Stimulated activated CD4-positive, alpha-beta T cell treated with anti-CD3 and anti-CD28 coated beads, Interleukin-12 subunit alpha, Interleukin-12 subunit beta, amount 100 ng/mL, for 4 hours (primary cell): Measurements from ENCODE around the gene VAPB.

Source experiments
- DNase-seq: peaks from one replicate; pipeline ENCODE4 v3.0.0-alpha.2; 2020

VAPB gene

DNA sequence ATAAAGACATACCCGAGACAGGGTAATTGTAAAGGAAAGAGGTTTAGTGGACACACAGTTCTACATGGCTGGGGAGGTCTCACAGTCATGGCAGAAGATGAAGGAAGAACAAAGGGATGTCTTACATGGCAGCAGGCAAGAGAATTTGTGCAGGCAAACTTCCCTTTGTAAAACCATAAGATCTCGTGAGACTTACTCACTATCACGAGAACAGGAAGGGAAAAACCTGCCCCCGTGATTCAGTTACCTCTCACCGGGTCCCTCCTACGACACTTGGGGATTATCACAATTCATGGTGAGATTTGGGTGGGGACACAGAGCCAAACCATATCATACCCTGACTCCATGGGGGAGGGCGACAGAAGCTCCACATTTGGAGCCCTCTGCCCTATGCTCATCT, 7.4 kb upstream of the VAPB start:
- DNase-seq: no peak

DNA sequence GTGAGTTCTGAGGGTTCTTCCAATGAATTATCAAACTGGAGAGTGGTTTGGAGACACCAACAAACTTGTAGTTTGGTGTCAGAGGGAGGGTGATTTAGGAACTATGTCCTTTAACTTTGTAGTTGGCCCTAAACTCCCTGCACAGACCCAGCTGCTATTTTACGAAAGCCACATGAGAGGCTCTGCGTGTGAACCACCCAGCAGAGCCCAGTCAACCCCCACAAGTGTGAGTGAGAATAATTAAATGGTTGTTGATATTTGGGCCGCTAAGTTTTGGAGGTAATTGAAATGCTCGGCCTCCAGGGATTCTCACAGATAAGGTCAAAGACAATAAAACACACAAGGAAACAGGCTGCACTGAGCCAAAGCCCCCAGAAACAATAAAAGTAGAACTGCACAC, 6.9 kb upstream of the VAPB start:
- no peak for DNase-seq

DNA sequence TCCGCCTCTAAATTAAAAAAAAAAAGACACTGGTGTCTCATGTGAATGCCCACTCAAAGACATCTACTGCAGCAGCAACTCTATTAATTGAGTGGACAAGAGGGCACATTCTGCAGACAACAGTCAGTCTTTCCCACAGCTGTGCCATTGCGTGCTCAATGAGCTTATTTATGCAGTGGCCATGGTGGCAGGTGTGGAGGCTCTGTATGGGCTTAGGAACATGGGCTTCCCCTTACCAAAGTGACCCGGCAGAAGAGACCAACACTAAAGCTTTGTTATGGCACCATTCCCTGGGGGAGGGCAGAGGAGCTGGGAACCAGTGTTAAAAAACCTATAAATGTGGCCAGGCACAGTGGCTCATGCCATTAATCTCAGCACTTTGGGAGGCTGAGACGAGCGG, 4.2 kb upstream of the VAPB start:
- no peak for DNase-seq

DNA sequence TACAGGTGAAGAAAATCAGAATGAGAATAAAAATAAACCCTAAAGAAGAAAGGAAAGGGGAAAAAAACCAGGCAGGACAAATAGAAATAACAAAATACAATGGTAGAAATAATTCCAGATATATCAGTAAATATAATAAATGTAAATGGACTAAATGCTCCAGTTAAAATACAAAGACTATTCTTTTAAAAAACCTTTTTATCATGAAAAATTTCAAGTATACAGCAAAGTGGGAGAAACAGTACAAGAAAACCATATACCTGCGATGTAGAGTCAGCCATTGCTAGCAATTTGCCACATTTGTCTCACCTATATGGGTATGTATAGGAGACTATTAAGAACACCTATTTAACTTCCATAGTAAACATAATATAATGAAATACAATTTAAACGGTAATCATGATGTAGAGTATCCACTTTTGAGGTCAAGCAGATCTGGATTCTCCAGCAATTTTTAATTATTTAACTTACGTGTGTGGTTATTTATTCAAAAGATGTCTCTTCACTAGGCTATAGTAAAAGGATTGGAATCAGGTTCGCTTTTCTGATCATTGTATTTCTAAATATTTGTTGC, 914 bp upstream of the VAPB start:
- no peak for DNase-seq

DNA sequence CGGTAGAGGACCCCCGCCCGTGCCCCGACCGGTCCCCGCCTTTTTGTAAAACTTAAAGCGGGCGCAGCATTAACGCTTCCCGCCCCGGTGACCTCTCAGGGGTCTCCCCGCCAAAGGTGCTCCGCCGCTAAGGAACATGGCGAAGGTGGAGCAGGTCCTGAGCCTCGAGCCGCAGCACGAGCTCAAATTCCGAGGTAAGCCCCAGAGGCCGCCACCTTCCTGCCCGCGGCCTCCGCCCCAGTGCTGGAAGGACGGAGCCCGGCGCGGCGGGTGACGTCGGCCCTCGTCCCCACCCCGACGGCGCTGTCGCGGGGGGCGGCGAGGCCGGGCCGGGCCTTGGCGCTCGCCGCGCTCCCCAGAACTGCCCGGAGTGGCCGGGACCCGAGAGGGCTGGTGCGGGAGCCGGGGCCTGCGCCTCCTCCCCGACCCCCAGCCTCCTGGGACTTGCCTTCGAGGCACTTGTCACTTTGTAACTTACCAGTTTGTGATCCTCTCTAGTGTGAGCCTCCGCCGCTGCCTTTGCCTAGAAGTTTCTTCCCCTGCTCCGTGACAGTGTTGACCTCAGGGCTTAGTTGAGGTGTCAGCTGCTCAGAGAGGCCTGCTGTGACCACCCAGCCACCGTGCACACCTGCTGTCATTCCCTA, 417 bp downstream of the VAPB start:
- DNase-seq: peak; percentile 10

DNA sequence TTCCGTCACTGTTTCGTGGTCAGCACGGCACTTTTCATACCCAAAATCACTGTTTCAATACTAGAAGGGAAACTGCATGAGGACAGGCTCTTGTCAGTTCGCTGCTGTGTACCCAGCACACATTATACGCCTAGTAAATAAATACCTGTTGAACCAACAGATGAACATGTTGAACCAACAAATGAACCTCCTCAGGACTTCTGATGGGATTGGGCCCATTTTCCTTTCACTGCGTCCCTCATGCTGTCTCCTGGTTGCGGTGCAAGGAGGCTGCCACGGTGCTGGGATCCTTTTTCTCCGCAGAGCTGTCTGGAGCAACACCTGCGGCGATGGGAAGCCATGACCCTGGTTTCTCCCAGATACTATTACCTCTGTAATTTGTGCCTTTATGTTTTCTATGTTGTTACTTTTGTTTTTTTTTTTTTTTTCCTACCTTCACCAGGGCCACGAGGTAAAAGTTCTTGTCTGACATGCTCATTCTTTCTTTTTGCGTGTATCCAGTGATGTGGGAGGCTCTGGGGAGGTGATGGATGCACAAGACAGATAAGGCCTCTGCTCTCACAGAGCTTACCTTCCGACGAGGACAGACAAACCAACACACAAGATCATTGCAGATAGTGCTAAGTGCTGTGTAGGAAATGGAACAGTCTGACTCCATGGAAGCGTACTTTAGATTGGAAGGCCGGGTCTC, 1.1 kb downstream of the VAPB start:
- DNase-seq: no peak

DNA sequence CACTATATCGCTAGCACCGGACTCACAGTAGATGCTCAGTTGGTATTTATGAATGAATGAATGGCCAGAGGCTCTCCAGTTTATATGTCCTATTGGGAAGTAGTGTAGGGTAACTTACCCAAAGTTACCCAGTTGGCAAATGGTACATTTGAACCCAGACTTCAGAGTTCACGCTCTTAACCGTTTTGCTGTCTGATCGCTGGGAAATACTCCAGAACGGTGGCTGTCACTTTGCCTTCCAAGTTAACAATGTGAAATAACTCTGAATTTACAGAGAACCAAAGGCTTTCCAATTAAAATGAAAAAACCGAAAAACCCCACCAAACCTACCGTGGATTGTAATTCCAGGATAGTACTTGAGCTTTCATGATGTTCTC, 1.6 kb downstream of the VAPB start:
- DNase-seq: no peak

DNA sequence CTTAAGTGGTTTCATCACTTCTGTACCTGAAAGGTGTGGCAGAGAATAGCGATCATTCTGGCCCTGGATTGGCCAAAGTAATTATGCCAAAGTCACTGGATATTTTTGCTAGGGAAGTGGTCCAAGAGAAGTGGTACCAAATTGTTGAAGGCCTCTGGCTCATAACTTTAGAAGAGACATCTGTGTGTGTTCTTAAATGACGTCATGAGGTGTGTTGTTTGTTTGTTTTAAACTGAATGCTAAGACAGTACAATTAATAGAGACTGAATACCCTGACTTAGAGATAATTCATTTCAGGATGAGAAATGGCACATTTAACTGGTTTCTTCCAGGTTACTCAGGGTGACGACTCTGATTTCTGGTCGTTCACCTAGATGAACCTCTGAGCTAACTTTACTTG, 3.3 kb downstream of the VAPB start:
- no peak for DNase-seq

DNA sequence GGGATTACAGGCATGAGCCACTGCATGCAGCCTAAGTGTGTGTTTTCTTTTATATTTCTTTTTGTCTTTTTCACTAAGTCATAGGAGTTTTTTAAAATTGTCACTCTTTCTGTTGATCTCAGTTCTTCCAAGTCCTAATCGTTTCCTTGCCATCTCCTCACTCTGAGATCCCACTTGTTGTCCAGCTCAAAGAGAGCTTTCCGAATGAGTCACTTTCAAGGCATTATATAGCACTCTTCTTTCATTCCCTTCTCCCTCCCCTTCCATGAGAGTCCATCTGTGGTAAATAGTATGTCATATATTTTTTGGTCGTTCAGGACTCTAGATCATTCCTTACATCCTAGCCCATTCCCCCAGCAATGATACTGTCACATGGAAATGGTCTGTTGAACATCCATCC, 4.3 kb downstream of the VAPB start:
- DNase-seq: no peak

DNA sequence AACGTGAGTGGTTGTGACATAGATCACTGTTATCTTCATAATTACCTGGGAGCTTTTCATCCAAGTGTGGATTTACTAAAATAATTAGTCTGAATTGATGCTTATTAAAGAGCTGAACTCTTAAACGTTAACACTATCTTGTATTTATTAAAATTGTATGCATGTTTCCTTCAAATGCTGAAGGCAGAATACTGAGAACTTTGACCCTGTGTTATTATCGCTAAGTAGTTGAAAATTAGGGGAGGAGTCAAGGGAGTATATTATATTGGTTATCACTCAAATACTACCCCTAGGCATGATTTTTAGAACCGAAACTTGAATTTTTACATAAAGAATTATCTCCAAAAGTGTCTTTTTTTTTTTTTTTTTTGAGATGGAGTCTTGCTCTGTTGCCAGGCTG, 5.8 kb downstream of the VAPB start:
- DNase-seq: no peak

DNA sequence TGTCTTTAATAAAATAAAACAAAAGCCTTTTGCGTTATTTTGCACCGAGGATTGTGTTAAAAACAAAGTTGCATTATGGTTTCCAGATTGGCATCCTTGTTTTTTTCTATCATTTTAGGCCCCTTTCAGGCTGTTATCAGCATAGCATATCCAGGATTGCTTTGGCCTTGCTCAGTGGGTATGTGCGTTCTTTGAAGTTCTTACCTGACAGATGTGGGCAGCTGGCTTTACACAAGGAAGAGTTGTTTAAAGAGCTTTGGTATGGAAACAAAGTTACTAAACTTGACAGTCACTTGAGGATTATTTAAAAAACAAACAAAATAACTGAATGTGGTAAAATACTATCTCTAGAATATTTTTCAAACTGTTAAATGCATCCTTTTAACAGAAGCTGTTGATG, 6.6 kb downstream of the VAPB start:
- DNase-seq: no peak

DNA sequence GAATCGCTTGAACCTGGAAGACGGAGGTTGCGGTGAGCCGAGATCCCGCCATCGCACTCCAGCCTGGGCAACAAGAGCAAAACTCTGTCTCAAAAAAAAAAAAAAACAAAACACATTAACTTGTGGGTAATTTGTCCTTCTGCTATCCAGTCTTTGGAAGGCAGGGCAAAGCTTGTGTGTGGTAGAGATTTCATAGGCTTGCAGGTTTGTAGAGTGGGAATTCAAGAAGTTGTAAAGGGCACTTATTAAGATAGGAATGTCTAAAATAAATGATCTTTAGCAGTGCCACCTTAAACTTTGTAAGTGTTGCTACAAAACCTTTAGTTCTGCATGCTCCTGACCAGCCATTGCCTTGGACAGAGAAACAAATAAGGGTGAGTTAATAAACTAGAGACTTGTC, 8.4 kb downstream of the VAPB start:
- no peak for DNase-seq

DNA sequence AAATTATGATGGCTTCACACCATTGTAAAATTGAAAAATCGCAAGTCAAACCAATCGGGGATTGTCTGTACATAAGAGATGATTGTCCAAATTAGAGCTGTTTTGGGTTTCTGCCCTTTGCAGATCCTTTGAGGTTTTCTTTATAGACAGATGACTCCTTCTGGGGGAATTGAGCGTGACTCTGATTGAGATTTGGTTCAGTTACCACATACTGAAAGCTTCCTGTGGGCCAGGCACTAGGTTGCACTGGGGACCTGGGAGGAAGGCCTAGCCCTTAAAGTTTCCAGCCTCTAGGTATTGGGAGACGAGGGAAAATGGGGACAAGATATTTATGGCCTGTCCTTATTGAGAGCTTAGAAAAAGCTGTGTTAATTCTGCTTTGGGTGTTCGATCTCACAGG, 9.2 kb downstream of the VAPB start:
- no peak for DNase-seq

DNA sequence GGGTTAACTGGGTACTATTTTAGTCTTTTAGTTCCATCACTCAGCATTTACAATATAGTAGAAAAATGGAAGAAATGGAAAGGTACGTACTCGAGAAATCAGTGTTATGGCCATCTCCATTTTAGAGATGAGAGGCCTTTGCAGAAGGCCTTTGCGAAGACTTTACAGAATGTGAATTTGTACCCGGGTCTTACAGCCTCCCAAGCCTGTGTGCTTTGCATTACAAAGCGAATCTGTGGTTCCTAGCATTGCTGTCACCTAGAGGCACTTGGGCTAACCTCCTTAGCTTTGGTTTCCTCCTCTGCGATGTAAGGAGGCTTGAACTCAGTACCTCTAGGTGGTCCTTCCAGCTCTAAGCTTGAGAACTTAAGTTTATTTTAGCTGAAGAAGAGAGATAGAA, 10.9 kb downstream of the VAPB start:
- no peak for DNase-seq

DNA sequence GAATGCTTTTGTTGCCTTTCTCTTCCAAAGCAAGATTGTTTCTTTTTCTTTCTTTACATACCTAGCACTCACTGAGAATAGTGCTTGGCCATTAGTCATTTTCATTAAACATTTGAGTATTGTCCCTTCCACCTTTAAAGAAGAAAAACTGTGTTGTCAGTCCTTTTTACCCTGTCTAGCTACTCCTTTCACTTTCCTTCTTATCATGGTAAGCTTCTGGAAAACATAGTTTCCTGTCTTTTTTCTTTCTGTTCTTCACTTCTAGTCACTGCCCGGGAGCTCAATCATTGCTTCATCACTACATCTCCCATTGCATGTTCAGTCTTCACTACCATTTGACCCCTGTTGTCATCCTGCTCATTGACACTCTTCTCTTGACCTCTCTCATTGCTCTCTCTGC, 12.1 kb downstream of the VAPB start:
- DNase-seq: no peak

DNA sequence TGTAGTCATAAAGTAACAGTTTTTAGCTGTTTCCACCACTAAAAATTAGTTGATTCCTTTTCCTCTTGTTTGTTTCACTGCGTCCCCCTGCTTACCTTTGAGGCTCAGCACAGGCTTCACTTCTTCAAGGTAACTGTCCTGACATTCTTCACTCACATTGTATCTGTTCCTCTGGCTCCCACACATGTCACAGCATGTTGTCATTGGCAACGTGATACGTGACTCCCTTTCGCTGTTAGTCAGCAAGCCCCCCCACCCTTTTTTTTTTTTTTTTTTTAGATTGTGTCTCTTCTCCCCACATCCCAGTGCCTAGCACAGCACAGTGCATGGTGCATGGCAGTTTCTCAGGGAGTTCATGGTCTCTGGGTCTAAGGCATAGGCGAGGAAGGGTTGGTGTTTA, 13.3 kb downstream of the VAPB start:
- no peak for DNase-seq

DNA sequence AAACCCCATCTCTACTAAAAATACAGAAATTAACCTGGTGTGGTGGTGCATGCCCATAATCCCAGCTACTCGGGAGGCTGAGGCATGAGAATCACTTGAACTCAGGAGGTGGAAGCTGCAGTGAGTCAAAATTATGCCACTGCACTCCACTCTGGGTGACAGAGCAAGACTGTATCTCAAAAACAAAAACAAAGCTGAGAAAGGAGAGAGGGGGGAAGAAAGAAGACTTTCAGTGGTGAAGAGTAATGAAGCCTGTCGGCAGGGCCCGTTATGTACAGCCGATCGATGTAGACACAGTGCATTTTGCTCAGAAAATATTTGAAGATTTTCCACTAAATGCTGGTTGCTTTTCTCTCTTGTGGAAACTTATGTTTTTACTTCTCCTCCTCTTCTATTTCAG, 13.8 kb downstream of the VAPB start:
- no peak for DNase-seq

DNA sequence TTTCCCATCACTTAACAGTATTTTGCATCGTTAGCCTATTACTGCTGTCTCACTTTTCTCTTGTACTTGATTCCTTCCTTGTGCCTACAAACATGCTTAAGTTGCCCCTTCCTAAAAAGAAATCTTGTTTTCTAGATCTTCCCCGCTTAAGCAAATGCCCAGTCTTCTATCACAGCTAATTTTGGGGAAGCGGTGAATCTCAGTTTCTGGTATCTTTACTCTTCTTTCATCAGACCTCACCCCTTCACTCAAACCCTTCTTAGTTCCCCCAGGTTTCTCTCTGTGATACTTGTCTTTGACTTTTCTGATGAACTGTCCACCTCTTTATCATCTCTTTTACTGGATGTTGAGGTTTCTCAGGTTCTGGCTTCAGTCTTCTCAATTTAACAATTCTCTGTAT, 14.2 kb downstream of the VAPB start:
- DNase-seq: no peak

DNA sequence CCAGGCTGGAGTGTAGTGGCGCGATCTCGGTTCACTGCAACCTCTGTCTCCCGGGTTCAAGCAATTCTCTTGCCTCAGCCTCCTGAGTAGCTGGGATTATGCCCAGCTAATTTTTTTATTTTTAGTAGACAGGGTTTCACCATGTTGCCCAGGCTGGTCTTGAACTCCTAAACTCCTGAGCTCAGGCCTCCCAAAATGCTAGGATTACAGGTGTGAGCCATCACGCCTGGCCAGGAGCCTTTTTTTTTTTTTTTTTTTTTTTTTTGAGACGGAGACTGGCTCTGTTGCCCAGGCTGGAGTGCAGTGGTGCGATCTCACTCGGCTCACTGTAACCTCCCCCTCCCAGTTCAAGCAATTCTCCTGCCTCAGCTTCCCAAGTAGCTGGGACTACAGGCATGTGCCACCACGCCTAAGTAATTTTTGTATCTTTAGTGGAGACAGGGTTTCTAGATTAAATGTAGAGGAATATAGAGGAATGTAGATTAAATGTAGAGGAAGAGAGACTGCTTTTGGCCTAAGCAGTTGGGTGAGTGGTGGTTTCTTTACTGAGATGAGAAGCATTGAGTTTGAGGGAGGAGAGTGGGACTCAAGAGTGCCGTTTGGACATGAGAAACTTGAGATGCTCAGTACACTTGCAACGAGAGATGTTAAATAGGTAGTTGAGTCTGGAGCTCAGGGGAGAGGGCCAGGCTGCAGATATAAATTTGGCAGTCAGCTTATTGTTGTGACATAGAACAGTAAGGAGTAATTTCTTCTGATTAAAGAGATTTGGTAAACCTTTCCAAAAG, 16.7 kb downstream of the VAPB start:
- DNase-seq: no peak

DNA sequence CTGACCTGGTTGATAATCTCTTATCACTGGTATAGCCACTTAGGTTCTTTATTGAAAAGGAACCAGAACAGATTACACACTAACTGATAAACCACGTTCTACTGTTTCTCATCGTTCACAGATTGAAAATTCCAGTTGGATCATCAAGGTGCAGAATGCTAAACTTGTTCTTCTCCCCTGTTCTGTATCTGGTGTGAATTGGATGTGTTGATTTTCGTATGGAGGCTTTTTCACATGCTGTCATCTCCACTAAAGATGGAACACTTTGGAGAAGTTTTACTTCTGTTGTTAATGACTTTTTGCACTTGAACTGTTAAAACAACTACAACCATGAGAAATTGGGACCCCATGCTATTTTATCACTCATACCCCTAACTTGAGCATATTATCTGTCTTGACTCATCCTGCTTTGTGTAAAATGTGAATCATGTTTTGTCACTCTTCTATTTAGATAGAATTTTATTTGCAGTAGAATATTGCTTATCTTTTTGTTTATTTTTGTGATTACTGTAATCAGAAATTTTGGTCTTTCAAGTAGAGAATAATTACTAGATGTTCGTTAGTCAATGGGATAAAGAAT, 17.5 kb downstream of the VAPB start:
- no peak for DNase-seq

DNA sequence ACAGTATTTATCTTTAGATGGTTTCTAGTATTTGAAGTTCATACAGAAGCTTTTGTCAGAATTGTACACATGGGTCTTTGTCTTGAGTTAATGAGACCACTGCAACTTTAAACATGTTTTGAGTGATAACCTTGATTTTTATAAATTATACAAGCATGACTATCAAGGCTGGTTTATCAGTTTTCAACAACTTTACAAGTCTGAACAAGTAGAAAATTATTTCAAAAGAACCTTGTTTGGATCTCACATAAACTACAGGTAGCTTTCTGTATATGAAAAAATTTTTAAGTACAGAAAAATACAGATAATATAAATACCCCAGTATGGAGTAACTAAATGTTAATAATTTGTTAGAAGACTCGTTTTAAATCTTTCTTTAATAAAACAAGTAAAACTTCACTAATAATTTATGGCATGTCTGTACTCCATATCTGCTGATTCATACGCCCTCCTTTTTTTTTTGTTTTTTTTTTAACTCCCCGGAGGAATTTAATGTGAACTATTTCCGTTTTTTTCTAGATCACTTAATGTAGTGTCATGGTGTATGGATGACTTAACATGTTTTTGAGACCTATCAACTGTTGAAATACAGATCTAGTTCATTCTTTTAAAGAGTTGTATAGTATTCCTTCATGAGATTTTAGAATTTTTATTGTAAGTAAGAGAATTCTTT, 18.3 kb downstream of the VAPB start:
- no peak for DNase-seq

DNA sequence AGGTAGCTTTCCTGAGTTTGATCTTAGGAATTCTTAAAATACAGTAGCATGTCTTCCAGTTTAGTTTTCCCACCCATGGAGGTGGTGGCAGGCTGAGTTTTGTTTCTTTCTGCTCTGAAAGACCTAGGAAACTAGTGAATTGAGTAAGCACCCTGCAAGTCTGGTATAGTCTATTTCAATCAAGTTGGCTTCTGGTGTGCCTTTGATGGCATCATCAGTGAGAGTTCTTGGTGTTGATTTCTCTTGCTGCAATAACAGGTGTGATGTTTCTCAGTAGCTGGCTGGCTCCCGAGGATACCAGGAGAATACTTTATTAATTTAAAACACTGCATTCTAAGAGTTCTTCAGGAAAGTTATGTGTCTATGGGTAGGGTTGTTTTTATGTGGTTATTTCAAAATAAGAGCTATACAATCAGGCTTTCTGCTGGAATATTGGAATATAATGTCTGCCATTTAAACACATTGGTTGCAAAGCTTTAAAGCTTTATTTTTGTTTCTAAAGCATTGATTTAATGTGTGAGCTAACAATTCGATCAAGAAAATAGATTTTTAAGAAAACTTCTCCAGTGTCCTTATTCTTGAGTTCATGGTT, 19.0 kb downstream of the VAPB start:
- no peak for DNase-seq
